GM21515 (cell line): ENCODE data around the gene FLII.
"Not testable (repeated sequence)": the region's sequence is repeated elsewhere in the genome, so short reads cannot be mapped to it uniquely, and the experiment has no call there.

Source experiments
- ATAC-seq: cut with Tn5 transposase; IDR thresholded peaks from one replicate; pipeline ENCODE4 v1.9.1; 2021; ENCODE audit not compliant: unreplicated experiment

The FLII gene

DNA sequence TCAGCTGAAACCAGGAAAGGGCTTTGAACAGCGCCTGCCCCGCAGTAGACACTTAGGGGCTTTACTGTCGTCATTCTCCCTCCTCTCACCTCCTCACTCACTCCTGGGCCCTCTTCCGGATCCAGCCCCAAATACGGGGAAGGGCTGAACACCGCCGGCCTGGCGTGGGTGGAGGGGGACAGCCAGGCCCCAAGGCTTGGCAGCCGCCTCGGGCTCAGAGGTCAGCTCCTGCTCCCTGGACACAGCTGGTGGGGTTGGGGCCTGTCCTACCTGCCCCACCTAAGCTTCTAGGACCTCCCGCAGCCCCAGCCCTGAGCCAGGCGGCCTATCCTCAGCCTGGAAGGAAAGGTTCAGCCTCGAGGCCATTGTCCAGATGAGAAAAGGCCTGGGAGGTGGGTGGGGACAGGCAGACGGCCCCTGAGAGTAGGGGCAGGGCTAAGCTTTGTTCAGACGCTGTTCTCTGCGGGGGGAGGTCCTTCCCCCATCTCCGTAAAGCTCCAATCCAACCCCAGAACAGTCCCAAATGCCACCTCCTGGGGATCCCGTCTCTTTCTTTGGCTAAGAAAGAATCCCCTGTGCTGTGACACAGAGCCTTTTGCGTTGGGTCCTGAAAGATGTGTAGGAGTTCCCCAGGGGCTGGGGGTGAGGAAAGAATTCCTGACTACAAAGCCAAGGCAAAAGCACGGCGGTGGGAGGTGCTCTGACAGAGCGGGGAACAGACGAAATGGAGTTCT, 34.0 kb downstream of the FLII start:
- no peak for ATAC-seq

DNA sequence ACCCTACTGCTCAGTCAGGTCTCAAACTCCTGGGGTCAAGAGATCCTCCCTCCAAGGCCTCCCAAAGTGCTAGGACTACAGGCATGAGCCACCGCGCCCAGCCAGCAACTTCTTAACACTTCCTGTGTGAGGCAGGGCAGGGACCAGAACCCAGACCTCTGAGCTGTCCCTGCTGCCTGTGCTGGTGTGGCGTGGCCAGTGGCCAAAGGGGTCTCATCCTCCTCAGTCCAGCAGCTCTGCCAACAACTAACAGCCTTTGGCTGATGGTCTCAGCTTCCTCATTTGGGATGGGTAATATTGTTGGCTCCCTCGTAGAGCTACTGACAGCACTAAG, 34.5 kb downstream of the FLII start:
- ATAC-seq: no peak

- no peak for ATAC-seq
Observed at GRCh38 chr17:18218756-18219415, 39.7 kb downstream of the FLII start.

GRCh38 chr17:18217412-18218015, 41.0 kb downstream of the FLII start:
- no peak for ATAC-seq

DNA sequence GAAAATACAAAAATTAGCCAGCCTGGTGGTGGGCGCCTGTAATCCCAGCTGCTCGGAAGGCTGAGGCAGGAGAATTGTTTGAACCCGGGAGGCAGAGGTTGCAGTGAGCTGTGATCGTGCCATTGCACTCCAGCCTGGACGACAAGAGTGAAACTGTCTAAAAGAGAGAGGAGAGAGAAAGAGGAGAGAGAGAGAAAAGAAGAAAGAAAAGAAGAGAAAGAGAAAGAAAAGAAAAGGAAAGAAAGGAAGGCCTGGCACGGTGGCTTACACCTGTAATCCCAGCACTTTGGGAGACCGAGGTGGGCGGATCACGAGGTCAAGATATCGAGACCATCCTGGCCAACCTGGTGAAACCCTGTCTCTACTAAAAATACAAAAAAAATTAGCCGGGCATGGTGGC, 41.6 kb downstream of the FLII start:
- ATAC-seq: not testable (repeated sequence)

- ATAC-seq: no peak
Observed at GRCh38 chr17:18213666-18214270, 44.8 kb downstream of the FLII start.

- no peak for ATAC-seq
Observed at GRCh38 chr17:18208092-18208491, 50.4 kb downstream of the FLII start.

- no peak for ATAC-seq
Observed at GRCh38 chr17:18206962-18207361, 51.6 kb downstream of the FLII start.

DNA sequence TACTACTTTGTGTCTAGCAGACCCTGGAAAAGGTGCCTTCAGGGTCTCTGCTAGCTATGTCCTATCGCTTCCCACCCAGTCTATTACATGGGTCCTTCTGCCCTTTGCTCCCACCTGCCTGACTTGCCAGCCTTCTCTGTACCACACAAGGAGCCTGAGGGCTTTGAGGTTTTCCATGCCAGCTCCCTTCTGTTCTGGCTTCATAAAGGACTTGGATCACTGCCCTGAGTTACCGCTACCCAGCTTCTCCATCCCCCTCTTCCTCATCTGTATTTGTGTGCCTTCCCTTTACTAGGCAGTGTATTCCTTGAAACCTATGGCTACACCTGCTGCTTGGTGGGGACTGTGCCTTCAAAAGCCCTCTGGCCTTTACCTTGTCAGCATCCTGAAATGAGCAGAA, 52.7 kb downstream of the FLII start:
- ATAC-seq: no peak

- no peak for ATAC-seq
Observed at GRCh38 chr17:18203308-18203707, 55.2 kb downstream of the FLII start.

GRCh38 chr17:18201108-18201507, 57.4 kb downstream of the FLII start:
- ATAC-seq: no peak

DNA sequence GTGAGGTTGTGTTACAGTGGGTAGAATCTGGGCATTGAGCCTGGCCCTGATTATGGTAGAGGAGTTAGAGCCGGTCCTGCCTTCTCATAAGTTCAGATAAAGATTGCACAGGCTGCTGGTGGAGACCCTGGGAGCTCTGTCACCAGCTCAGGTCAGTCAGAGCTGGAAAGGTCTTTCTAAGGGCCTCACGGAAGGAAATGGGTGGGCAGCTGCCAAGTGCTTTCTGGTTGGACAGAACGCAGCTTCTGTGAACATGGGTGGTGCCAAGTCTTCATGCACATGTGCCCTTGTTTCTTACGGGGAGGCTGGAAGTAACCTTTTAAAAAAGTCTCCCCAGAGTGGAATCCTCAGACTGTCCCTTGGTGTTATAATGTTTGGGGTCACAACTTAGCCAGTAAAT, 60.0 kb downstream of the FLII start:
- ATAC-seq: no peak

GRCh38 chr17:18197535-18198194, 60.9 kb downstream of the FLII start:
- ATAC-seq: no peak

GRCh38 chr17:18195246-18195645, 63.3 kb downstream of the FLII start:
- ATAC-seq: no peak
